CD4-positive, alpha-beta T cell treated with Interleukin-12 subunit alpha and Interleukin-12 subunit beta, for 1 hour (primary cell): ENCODE data around the gene TTC39B.
"Not testable (repeated sequence)": the region's sequence is repeated elsewhere in the genome, so short reads cannot be mapped to it uniquely, and the experiment has no call there.

Source experiments
- DNase-seq: peaks from one replicate; pipeline ENCODE4 v3.0.0-alpha.2; 2020

Gene TTC39B

DNA sequence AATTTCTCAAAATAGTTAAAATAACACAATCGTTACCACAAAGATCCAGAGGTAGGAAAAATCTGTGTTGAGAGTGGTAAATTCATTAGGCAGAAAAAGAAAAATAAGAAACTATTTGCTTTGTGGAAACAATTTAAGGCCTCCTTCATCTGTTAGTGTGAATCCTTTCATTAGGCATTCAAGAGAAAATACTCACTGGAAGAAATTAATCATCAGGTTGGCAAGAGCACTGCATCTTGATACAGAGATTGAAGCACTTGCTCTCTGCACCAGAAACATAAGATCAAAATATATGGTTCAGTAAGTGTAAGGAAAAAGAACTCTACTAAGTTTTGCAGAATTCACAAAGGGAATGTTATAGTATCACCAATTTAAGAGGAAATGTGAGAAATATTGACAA lies 44.4 kb downstream of the TTC39B start:
- no peak for DNase-seq

DNA sequence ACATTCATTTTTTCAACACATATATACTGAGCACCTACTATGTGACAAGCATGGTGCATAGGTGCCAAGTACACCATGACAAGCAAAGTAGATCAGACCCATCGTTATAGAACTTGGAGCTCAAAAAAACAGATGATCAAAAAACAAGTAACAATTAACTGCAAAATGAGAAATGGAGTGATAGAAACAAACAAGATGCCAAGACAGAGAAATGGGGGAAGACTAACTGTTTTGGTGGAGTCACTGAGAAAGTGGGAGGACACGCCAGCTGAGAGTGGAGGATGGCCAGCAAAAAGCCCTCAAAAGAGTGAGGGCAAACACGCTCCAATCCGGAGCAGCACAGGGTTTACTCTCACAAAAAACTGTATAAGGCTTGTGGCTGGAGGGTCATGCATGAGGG lies 50.6 kb downstream of the TTC39B start:
- no peak for DNase-seq

DNA sequence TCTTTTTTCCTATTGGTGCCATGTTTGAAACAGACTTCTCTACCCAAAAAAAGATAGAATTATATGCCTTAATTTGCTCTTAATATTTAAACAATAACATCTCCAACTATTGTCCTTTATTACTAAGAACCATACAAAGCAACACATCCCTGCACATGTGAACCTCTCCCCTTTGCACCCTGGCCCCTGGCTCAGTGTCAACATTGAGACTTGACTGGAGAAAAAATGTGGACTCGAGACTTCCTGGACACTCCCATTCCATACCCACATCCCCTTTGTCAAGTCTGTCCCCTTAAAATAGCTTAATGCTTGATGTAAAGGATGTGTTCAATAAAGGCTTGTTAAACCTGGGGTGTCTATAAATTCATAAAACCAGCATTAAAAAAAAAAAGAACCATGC lies 53.2 kb downstream of the TTC39B start:
- DNase-seq: no peak

DNA sequence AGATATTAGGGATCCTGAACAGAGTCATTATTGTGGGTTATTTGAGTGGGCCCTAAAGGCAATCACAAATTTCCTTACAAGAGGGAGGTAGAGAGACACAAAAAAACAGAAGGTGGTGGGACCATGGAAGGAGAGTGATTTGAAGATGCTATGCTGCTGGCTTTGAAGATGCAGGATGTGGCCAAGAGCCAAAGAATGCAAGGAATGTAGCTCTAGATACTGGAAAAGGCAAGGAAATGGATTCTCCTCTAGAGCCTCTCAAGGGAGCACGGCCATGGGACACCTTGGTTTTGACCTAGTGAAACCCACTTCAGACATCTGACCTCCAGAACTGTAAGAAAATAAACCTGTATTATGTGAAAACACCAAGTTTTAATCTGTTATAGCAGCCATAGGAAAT lies 53.8 kb downstream of the TTC39B start:
- no peak for DNase-seq

DNA sequence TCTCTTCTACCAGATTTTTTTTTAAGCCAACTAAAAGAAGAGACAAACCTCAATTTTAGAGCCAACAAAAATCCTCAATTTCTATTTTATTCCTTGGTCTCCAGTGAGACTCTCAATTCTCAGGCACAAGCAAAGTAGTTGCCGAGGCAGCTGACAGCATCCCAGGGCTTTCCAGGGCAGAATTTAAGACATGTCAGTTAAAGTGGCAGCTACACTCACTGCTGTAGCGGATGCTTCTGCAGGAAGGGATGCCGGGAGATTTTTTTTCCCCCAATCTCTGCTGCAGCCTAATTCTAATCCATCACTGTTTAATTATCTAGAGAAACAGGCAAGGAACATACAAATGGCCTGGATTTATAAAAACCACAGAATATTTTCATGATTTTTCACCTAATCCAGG lies 57.0 kb downstream of the TTC39B start:
- no peak for DNase-seq

DNA sequence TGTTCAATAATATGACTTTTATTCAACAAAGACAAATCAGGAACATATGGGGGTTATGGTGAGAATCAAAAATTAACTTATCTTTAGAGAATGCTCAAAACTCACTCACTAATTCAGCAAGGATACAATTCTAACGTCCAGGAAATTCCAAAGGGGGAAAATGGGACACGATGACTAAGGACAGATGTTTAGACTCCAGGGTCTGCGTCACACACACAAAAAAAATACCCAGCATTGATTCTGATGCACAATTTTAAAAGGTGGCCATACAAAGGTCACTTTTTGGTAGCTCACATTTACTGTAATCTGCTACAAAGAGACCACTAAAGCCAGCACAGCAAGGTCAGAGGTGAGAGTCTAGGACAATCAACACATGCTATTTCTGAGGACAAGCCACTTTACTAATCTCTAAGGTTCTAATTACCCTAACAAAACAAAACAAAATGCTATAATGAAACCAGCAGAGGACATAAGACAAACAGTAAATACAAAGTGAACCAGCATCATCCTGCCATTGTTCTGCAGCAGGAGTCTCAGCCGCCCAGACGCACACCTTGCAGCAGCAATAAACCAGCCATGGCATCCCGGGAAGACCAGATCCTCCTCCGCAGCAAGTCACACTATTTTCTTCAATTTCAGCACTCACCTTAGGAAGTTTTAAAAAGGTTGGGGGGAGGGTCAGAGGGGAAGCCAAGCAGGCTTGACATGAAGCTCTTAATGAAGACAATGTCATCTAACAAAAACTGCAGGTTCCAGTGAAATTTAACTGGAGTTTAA lies 57.8 kb downstream of the TTC39B start:
- DNase-seq: no peak

DNA sequence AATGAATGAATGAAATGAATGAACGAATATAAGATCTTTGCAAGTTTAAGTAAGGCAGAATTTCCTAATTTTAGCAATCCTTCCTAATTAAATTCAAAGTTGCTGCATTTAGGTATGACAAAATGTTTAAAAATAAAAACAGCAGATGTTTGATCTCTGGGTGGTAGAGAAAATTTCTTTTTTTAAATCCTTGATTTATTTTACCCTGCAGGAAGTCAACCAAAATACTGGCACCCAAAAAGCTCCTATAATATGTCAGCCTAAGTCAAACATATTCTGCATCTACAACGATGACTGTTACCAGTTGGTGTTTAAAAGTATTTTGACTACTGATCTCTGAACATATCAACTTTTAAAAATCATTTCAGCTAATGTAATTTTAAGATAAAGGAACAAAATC lies 58.4 kb downstream of the TTC39B start:
- no peak for DNase-seq

DNA sequence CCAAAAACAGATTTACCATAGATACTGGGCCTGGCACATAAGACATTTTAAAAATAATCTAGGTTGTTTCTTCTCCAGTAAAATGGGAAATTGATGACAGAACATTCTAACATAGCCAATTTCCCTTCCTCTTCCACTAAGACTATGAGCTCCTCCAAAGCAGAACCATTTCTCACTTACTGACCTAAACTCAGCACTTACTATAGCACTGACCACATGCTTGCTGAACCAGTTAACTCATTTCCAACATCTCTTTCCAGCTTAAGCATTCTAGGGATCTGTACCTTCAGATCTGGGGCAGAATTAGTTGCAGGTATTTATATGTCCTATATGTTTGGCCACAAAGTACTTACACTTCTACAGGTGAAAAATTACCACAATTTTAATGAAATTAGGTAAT lies 58.9 kb downstream of the TTC39B start:
- no peak for DNase-seq

DNA sequence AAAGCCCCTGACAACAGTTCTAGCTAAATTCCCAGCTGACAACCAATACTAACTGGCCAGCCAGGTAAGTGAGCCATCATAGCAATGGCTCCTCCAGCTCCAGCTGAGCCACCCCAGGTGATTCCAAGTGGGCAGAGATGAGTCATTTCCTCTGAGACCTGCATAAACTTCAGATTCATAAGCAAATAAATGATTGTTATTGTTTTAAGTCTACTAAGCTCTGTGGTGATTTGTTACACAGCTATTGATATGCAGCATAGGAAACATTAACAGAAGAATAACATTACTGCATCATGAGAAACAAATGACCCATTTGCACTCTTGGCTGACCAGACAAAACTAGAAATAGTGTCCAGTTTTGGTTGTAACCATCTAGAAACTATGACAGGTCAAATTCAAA lies 60.3 kb downstream of the TTC39B start:
- DNase-seq: no peak

DNA sequence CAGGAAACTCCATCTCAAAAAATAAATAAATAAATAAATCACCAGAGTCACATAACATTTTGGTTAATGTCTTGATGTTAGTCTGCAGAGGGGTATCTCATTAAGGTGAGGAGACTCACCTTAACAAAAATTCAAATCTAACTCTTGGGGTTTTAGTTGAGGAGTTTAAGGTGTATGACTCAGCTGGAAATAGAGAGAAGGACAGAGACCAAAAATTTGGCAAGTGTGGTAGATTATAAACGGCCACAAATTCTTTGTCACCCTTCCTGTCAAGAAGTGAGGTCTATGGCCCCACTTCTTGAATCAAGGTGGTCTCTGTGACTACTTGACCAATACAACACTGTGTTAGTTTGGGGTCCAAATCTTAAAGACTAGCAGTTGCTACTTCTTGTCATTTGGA lies 60.8 kb downstream of the TTC39B start:
- no peak for DNase-seq

DNA sequence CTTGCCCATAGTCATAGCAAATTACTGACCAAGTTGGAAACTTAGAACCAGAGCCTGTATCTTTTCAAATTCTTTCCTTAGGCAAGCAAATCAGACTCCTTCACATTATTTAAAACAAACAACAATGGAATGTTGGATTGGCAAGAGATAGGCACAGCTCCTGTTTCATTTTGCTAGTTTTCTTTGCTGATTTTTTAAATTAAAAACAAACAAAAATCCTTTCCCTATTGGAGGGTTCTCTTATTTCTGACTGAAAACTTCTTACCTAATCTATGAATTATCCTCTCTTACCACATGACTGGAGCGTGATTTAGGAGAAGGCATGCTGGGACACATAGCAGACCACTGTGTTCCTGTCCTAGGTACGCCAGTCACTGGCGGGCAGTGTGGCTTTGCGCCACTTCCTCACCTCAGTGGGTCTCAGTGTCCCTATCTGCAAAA lies 63.0 kb downstream of the TTC39B start:
- DNase-seq: no peak

DNA sequence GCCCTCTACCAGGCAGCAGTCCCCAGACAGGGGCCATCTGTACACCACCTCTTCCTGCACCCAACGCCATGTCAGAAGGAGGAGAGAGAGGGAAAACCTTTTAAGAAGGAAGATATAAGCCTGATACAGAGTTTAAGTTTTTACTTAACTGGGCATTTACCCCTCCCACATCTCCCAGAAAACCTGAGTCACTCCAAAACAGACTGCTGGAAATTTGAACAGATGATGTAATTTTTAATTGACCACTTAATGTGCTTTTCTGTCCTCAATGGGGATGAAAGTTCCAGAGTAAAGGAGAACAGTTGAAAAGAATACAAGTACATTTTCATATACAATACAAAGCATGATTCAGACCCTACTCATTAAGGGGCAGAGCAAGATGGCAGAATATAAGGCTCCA lies 63.9 kb downstream of the TTC39B start:
- no peak for DNase-seq

DNA sequence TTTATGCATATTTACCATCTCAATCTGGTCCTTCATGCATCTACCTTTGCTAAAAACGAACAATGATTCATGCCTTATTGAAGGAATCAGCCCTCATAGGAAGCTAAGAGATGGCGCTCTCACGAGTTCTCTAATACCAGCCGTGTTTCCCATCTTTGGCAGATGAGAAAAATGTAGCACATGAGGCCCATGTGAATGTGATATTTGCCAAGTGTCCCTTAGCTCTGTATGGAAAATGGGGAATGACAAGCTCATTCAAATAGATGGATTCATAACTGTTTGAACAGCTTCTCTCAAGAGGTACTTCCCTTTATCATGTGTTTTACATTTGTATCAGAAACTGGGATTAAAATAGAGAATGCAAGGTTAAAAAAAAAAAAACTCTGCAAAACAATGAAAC lies 66.1 kb downstream of the TTC39B start:
- no peak for DNase-seq

DNA sequence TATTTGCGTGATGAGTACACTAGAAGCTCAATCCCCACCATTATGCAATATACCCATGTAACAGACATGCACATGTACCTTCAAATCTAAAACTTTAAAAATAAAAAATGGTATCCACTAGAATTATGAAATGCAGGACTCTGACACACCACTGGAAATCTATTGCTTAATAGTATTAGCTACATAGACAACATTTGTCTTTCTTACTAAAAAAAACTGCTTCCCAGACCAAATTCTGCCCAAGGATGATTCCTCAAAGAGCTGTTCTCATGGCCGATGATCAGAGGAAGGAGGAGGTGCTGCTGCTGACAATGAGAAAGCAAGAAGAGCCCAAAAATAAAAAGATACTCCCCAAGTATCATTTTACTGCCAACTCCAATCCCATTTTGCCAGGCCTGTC lies 67.2 kb downstream of the TTC39B start:
- no peak for DNase-seq

DNA sequence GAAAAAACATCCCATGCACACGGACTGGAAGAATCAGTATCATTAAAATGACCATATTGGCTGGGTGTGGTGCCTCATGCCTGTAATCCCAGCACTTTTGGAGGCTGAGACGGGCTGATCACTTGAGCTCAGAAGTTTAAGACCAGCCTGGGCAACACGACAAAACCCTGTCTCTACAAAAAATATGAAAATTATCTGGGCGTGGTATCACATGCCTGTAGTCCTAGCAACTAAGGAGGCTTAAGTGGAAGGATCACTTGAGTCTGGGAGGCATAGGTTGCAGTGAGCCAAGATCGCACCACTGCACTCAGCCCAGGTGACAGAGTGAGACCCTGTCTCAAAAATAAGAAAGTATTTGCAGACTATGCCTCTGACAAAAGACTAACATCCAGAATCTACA lies 68.4 kb downstream of the TTC39B start:
- DNase-seq: no peak

DNA sequence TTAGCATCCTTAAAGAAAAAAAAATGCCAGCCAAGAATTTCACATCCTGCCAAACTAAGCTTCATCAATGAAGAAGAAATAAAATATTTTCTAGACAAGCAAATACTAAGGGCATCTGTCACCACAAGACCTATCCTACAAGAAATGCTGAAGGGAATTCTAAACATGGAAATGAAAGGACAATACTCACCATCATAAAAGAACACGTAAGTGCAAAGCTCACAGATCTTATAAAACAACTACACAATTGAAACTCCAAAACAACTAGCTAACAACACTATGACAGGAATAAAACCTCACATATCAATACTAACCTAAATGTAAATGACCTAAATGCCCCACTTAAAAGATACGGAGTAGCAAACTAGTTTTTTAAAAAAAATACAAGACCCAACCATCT lies 71.4 kb downstream of the TTC39B start:
- DNase-seq: no peak

DNA sequence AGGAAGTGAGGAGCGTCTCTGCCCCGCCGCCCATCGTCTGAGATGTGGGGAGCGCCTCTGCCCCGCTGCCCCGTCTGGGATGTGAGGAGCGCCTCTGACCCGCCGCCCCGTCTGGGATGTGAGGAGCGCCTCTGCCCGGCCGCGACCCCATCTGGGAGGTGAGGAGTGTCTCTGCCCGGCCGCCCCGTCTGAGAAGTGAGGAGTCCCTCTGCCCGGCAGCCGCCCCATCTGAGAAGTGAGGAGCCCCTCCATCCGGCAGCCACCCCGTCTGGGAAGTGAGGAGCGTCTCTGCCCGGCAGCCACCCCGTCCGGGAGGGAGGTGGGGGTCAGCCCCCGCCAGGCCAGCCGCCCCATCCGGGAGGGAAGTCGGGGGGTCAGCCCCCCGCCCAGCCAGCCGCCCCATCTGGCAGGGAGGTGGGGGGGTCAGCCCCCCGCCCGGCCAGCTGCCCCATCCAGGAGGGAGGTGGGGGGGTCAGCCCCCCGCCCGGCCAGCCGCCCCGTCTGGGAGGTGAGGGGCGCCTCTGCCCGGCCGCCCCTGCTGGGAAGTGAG lies 73.0 kb downstream of the TTC39B start:
- DNase-seq: not testable (repeated sequence)

DNA sequence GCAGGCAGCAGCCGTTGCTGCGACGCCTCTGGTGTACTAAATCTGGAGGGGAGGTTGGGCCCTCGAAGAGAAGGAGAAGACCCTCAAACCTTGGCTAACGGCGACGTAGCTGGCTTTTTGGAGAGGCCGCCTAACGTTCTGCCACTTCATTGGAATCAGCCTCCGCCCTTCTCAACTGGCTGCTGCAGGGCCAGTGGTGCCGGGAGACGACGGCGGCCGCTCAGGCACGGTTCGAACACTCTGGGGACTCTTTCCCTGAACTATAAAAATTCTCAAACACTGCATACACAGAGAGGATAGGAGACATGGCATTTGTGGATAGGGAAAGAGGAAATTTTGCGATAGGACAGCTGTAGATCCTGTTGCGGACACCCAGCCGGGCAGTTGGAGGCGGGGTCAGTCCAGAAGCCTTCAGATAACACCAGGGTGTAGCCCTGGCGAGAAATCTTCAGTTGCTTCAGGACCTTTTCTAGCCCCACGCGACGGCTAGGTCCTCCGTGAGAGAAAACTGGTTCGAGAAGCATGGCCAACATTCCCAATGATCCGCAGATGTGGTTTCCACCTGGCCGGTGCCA lies 74.2 kb downstream of the TTC39B start:
- not testable (repeated sequence) for DNase-seq

DNA sequence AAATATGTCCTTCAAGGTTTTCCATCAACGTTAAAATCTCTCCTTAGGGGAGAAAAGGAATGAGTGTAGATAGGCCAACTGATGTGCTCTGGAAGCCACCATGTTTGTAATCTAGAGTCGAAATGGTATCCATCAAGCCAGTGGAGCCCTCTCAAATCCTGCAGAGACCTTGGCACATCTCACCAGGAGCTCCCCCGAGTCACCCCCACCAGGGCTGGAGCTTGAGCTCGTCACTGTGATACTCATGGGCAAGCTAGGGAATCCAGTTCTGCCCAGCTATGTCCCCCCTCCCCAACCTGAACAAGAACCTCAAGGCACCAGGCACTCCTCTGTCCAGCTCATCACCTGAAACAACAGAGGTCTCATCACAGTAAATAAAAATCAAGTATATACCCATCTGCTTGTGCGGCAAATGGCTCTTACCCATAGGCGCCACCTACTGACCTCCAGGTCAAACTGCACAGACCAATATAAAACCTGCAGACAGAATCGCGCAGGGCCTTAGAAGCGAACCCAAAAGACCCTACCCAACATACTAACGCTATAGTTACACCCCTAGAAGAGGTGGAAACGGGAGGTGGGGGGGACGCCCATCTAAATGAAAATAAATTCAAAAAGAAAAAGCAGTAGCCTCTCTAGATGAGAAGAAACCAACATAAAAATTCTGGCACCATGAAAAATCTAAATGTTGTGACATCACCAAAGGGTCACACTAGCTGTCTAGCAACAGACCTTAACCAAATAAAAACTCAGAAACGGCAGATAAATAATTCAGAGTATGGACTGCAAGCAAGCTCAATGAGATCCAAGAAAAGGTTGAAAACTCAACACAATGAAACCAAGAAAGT lies 75.0 kb downstream of the TTC39B start:
- peak; percentile 10 for DNase-seq

DNA sequence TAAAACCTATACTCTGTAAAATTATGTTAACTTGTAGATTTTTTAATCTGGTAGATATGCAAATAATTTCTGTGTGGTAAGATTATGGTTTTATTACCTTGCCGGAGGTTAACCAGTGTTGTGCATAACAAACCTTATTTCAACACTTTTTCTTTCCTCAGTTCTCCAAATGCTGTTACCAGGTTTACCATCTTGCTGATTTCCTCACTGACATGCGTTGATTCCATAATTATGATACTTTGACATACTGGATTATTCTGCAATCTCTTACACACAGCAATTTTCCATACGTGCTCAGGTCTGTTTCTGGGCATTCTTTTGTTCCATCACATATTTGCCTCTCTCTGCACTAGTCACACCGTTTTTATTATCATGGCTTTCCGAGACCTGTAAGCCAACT lies 77.6 kb downstream of the TTC39B start:
- DNase-seq: no peak

DNA sequence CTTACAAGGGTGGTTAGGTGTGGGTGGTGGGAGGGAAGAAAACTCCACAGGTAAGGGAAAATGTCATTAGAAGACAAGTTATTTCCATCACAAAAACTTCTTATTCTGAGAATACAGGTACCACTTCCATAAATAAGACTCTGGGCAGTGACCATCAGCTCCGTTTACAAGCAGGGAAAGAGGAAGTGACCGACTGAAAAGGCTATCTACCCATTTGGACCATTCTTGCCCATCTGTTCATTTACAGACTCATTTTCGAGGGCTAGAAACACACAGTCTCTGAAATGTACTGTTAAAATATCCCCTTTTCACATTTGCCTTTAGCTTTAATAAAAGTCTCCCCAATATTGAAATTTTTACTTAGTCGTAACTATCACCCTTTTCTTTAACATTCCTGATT lies 79.5 kb downstream of the TTC39B start:
- no peak for DNase-seq

DNA sequence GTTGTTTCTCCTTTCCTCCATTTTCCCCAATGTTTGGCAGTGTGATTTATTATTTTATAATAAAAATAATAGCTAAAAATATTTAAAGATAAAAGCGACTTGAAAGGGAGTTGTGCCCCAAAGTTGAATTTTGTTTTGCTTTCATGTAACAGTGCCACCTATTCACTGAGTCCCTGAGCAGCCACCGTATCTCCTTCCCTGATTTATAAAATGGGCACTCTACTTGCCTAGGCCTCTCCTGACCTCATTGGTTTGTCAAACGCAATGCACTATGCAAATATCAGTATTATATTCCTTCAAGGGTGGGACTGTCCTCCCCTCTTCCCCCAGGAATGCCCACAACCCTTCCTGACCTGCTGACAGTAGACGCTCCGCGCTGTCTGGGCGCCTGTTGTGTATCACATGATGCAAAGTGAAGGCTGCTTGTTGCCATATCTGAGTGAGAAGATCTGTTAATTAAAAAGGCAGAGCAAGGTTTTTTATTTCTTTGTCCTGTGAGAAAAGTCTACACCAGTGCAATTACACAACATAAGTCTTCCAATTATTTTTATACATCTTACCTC lies 81.4 kb downstream of the TTC39B start:
- no peak for DNase-seq

DNA sequence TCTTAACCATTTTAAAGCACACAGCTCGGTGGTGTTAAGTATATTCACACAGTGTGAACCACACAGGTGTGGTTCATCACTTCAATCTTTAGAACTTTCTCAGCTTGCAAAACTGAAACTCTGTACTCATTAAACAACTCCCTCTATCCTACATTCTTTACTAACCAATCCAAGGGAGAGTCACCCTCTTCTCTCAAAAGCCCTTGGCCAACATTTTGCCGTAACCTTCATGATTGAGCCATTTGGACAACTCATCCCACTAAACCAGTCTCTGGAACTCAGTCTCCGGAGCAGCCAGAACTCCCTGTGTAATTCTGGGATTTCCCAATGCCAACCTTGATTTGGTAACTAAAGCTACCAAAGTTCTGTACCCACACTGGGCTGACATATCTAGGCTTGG lies 84.7 kb downstream of the TTC39B start:
- no peak for DNase-seq
